ENCODE results near the gene GTF2H4. TPM values are rescaled to one million over a fixed set of nuclear protein-coding genes. Genes with fewer than 3 reads are reported as not detected.
A peak's percentile ranks its signal among the peaks of the same experiment; 100 is the strongest.

Gene GTF2H4
- total RNA-seq, 2 experiments from 2014 or later = 30.5 to 48.7 TPM

GRCh38 chr6:30875244-30876038, 32.6 kb upstream of the GTF2H4 start:
- H3K27ac ChIP-seq (ENCODE audit: low read depth, low read length, poor library complexity, severe bottlenecking) = no peak overlapping the region
- BruUV-seq (replicated peaks) = no TSS peak
- H3K9me2 ChIP-seq (ENCODE audit: insufficient read depth, low read length) = no peaks in the 10 kb centered on the region
- ChIA-PET POLR2A (no interaction called here), CTCF (ENCODE audit: unreplicated experiment) (no interaction called here)
- H3K79me2 ChIP-seq (ENCODE audit: insufficient read depth, low read depth, low read length) = no peaks in the 10 kb centered on the region
- H3K4me1 ChIP-seq (ENCODE audit: insufficient read depth, low read length, poor library complexity, severe bottlenecking) = peaks cover 13% of the 10 kb centered on the region
- TF ChIP-seq EZH2phosphoT487 (IDR thresholded peaks at IDR 0.05; ENCODE audit: borderline replicate concordance, low read depth, low read length) = no peak
- TF ChIP-seq CTCF (conservative IDR thresholded peaks at IDR 0.05; ENCODE audit: low read length) = no peak
- intact Hi-C loops (cut with micrococcal nuclease; ENCODE audit: unreplicated experiment) = no loop called here
- no peak for DNase-seq (ENCODE audit: low spot score)
- H3K4me2 ChIP-seq (ENCODE audit: low read length) = no peak overlapping the region
- no peak overlapping the region for H3K4me3 ChIP-seq (ENCODE audit: low read depth, low read length, poor library complexity, severe bottlenecking)
- no peak overlapping the region for H2AFZ ChIP-seq (ENCODE audit: low read length)
- H3K9me3 ChIP-seq (ENCODE audit: low read length) = peaks cover 11% of the 10 kb centered on the region; the same call in 1 of the 2 replicates
- no peaks in the 10 kb centered on the region for H4K20me1 ChIP-seq (ENCODE audit: insufficient read depth, low read length)
- H3K36me3 ChIP-seq (ENCODE audit: insufficient read depth, low read length) = no peaks in the 10 kb centered on the region

DNA sequence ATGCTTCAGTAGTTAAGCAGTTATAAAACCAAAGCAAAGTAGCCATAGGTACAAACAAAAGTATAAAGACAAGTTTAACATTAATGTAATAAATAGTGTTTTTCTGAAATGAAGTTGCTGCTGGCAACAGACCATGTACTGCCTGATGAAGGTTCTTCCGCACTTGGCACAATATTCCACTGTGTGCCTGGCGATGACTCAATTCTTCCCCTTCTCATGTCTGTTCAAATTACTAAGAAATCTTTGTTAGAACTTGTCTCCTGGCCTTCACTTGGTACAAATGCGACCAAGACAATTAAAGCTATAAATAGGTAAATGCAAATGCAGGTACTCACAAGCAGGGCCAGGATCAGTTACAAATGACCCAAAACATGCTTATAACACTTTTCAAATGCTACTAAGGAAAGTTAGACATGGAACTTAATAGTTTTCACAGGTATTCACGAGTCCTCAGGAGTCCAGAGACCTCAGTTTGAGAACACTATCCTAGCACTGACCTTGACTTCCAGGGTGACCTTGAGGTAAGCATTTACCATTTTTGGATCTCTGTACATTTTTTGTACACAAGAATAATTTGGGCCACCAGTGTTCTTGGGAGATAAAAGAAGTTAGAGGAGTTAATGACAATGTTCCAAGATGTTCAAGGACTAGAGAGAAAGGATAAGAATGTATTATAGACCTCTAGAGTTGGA, 31.8 kb upstream of the GTF2H4 start:
- intact Hi-C loops (cut with micrococcal nuclease; ENCODE audit: unreplicated experiment) = no loop called here
- Histone ChIP-seq H3K4me3 (ENCODE audit: low read depth, low read length, poor library complexity, severe bottlenecking) (no peak overlapping the region), H2AFZ (ENCODE audit: low read length) (no peak overlapping the region), H3K27ac (ENCODE audit: low read depth, low read length, poor library complexity, severe bottlenecking) (no peak overlapping the region), H3K9me3 (ENCODE audit: low read length) (peaks cover 9% of the 10 kb centered on the region; the same call in 1 of the 2 replicates), H3K79me2 (ENCODE audit: insufficient read depth, low read depth, low read length) (no peaks in the 10 kb centered on the region), H3K9me2 (ENCODE audit: insufficient read depth, low read length) (no peaks in the 10 kb centered on the region), H3K36me3 (ENCODE audit: insufficient read depth, low read length) (no peaks in the 10 kb centered on the region), H3K4me2 (ENCODE audit: low read length) (peak overlapping the region; percentile 9; the same call in 1 of the 2 replicates), H4K20me1 (ENCODE audit: insufficient read depth, low read length) (no peaks in the 10 kb centered on the region), H3K4me1 (ENCODE audit: insufficient read depth, low read length, poor library complexity, severe bottlenecking) (peaks cover 13% of the 10 kb centered on the region)
- BruUV-seq (replicated peaks) = no TSS peak
- ChIA-PET CTCF (ENCODE audit: unreplicated experiment) (no interaction called here), POLR2A (interaction anchor here (0.8 kb wide), 1 partner anchor 1955 kb away, joined by 3 read pairs; no protein-coding TSS in a partner anchor)
- TF ChIP-seq EZH2phosphoT487 (IDR thresholded peaks at IDR 0.05; ENCODE audit: borderline replicate concordance, low read depth, low read length) (no peak), CTCF (conservative IDR thresholded peaks at IDR 0.05; ENCODE audit: low read length) (no peak)
- DNase-seq (ENCODE audit: low spot score) = no peak
